Measurements from ENCODE around the gene COA1.
A peak's percentile ranks its signal among the peaks of the same experiment; 100 is the strongest.

Gene COA1

GRCh38 chr7:43647339-43647672 lies 82.0 kb downstream of the COA1 start:
- Histone ChIP-seq H3K4me1 (ENCODE audit: insufficient read depth, low read length) (peaks cover 36% of the 10 kb centered on the region), H3K36me3 (ENCODE audit: insufficient read depth, low read length) (peaks cover 22% of the 10 kb centered on the region), H2AFZ (ENCODE audit: low read depth, low read length) (no peak overlapping the region), H3K4me3 (ENCODE audit: low read length) (peak overlapping the region; percentile 25), H3K9me3 (ENCODE audit: low read length) (peaks cover 1% of the 10 kb centered on the region), H3K27me3 (ENCODE audit: insufficient read depth, low read length) (no peaks in the 10 kb centered on the region)

- peaks cover 1% of the 10 kb centered on the region for H3K9me3 ChIP-seq (ENCODE audit: low read length)
- H3K4me3 ChIP-seq (ENCODE audit: low read length), result peak overlapping the region; percentile 25
- H3K27me3 ChIP-seq (ENCODE audit: insufficient read depth, low read length), result no peaks in the 10 kb centered on the region
- no peak overlapping the region for H2AFZ ChIP-seq (ENCODE audit: low read depth, low read length)
- H3K4me1 ChIP-seq (ENCODE audit: insufficient read depth, low read length), result peaks cover 36% of the 10 kb centered on the region
- peaks cover 22% of the 10 kb centered on the region for H3K36me3 ChIP-seq (ENCODE audit: insufficient read depth, low read length)
Observed at GRCh38 chr7:43646603-43647338, 82.6 kb downstream of the COA1 start.

GRCh38 chr7:43645699-43646226 lies 83.6 kb downstream of the COA1 start:
- Histone ChIP-seq H3K4me1 (ENCODE audit: insufficient read depth, low read length) (peaks cover 39% of the 10 kb centered on the region), H3K9me3 (ENCODE audit: low read length) (peaks cover 1% of the 10 kb centered on the region), H3K36me3 (ENCODE audit: insufficient read depth, low read length) (peaks cover 22% of the 10 kb centered on the region), H3K4me3 (ENCODE audit: low read length) (no peak overlapping the region), H3K27me3 (ENCODE audit: insufficient read depth, low read length) (no peaks in the 10 kb centered on the region), H2AFZ (ENCODE audit: low read depth, low read length) (no peak overlapping the region)

GRCh38 chr7:43643846-43644245 lies 85.5 kb downstream of the COA1 start:
- Histone ChIP-seq H3K27me3 (ENCODE audit: insufficient read depth, low read length) (no peaks in the 10 kb centered on the region), H3K9me3 (ENCODE audit: low read length) (peaks cover 1% of the 10 kb centered on the region), H3K36me3 (ENCODE audit: insufficient read depth, low read length) (peaks cover 17% of the 10 kb centered on the region), H3K4me3 (ENCODE audit: low read length) (no peak overlapping the region), H3K4me1 (ENCODE audit: insufficient read depth, low read length) (peaks cover 58% of the 10 kb centered on the region), H2AFZ (ENCODE audit: low read depth, low read length) (no peak overlapping the region)

- Histone ChIP-seq H3K4me1 (ENCODE audit: insufficient read depth, low read length) (peaks cover 50% of the 10 kb centered on the region), H3K27me3 (ENCODE audit: insufficient read depth, low read length) (no peaks in the 10 kb centered on the region), H3K36me3 (ENCODE audit: insufficient read depth, low read length) (peaks cover 17% of the 10 kb centered on the region), H2AFZ (ENCODE audit: low read depth, low read length) (no peak overlapping the region), H3K9me3 (ENCODE audit: low read length) (peaks cover 1% of the 10 kb centered on the region), H3K4me3 (ENCODE audit: low read length) (no peak overlapping the region)
Observed at GRCh38 chr7:43642897-43643630, 86.3 kb downstream of the COA1 start.

GRCh38 chr7:43640679-43641078 lies 88.6 kb downstream of the COA1 start:
- peaks cover 40% of the 10 kb centered on the region for H3K36me3 ChIP-seq (ENCODE audit: insufficient read depth, low read length)
- no peak overlapping the region for H3K4me3 ChIP-seq (ENCODE audit: low read length)
- no peak overlapping the region for H2AFZ ChIP-seq (ENCODE audit: low read depth, low read length)
- H3K27me3 ChIP-seq (ENCODE audit: insufficient read depth, low read length), result no peaks in the 10 kb centered on the region
- H3K9me3 ChIP-seq (ENCODE audit: low read length), result peaks cover 4% of the 10 kb centered on the region
- H3K4me1 ChIP-seq (ENCODE audit: insufficient read depth, low read length), result peaks cover 27% of the 10 kb centered on the region

- Histone ChIP-seq H3K9me3 (ENCODE audit: low read length) (peaks cover 8% of the 10 kb centered on the region), H3K27me3 (ENCODE audit: insufficient read depth, low read length) (no peaks in the 10 kb centered on the region), H3K4me3 (ENCODE audit: low read length) (no peak overlapping the region), H2AFZ (ENCODE audit: low read depth, low read length) (no peak overlapping the region), H3K36me3 (ENCODE audit: insufficient read depth, low read length) (peaks cover 42% of the 10 kb centered on the region), H3K4me1 (ENCODE audit: insufficient read depth, low read length) (peaks cover 23% of the 10 kb centered on the region)
Observed at GRCh38 chr7:43639858-43640491, 89.3 kb downstream of the COA1 start.

- Histone ChIP-seq H3K36me3 (ENCODE audit: insufficient read depth, low read length) (peaks cover 52% of the 10 kb centered on the region), H2AFZ (ENCODE audit: low read depth, low read length) (no peak overlapping the region)
Observed at GRCh38 chr7:43637114-43637806, 92.1 kb downstream of the COA1 start.

GRCh38 chr7:43636093-43636492 lies 93.2 kb downstream of the COA1 start:
- Histone ChIP-seq H2AFZ (ENCODE audit: low read depth, low read length) (no peak overlapping the region), H3K27me3 (ENCODE audit: insufficient read depth, low read length) (no peaks in the 10 kb centered on the region), H3K9me3 (ENCODE audit: low read length) (peaks cover 10% of the 10 kb centered on the region), H3K36me3 (ENCODE audit: insufficient read depth, low read length) (peaks cover 62% of the 10 kb centered on the region), H3K4me3 (ENCODE audit: low read length) (no peak overlapping the region), H3K4me1 (ENCODE audit: insufficient read depth, low read length) (peaks cover 23% of the 10 kb centered on the region)

More at GRCh38 chr7:43637114-43637806, 92.1 kb downstream of the COA1 start:
- H3K27me3 ChIP-seq (ENCODE audit: insufficient read depth, low read length), result no peaks in the 10 kb centered on the region
- no peak overlapping the region for H3K4me3 ChIP-seq (ENCODE audit: low read length)
- H3K9me3 ChIP-seq (ENCODE audit: low read length), result peaks cover 10% of the 10 kb centered on the region
- H3K4me1 ChIP-seq (ENCODE audit: insufficient read depth, low read length), result peaks cover 23% of the 10 kb centered on the region

- Histone ChIP-seq H3K9me3 (ENCODE audit: low read length) (peaks cover 10% of the 10 kb centered on the region), H3K4me1 (ENCODE audit: insufficient read depth, low read length) (peaks cover 6% of the 10 kb centered on the region), H3K4me3 (ENCODE audit: low read length) (no peak overlapping the region), H2AFZ (ENCODE audit: low read depth, low read length) (no peak overlapping the region), H3K36me3 (ENCODE audit: insufficient read depth, low read length) (peaks cover 70% of the 10 kb centered on the region), H3K27me3 (ENCODE audit: insufficient read depth, low read length) (no peaks in the 10 kb centered on the region)
Observed at GRCh38 chr7:43634384-43634783, 94.9 kb downstream of the COA1 start.

- no peaks in the 10 kb centered on the region for H3K4me1 ChIP-seq (ENCODE audit: insufficient read depth, low read length)
- peaks cover 10% of the 10 kb centered on the region for H3K9me3 ChIP-seq (ENCODE audit: low read length)
- no peak overlapping the region for H3K4me3 ChIP-seq (ENCODE audit: low read length)
- H3K27me3 ChIP-seq (ENCODE audit: insufficient read depth, low read length), result no peaks in the 10 kb centered on the region
- no peak overlapping the region for H2AFZ ChIP-seq (ENCODE audit: low read depth, low read length)
- peaks cover 69% of the 10 kb centered on the region for H3K36me3 ChIP-seq (ENCODE audit: insufficient read depth, low read length)
Observed at GRCh38 chr7:43632746-43633145, 96.6 kb downstream of the COA1 start.

GRCh38 chr7:43631559-43631958 lies 97.8 kb downstream of the COA1 start:
- Histone ChIP-seq H2AFZ (ENCODE audit: low read depth, low read length) (no peak overlapping the region), H3K9me3 (ENCODE audit: low read length) (peaks cover 9% of the 10 kb centered on the region), H3K4me1 (ENCODE audit: insufficient read depth, low read length) (no peaks in the 10 kb centered on the region), H3K36me3 (ENCODE audit: insufficient read depth, low read length) (peaks cover 67% of the 10 kb centered on the region), H3K27me3 (ENCODE audit: insufficient read depth, low read length) (no peaks in the 10 kb centered on the region), H3K4me3 (ENCODE audit: low read length) (no peak overlapping the region)
